Measurements from ENCODE around the gene SPP2.
A peak's percentile ranks its signal among the peaks of the same experiment; 100 is the strongest.

The SPP2 gene, protein sequence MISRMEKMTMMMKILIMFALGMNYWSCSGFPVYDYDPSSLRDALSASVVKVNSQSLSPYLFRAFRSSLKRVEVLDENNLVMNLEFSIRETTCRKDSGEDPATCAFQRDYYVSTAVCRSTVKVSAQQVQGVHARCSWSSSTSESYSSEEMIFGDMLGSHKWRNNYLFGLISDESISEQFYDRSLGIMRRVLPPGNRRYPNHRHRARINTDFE

DNA sequence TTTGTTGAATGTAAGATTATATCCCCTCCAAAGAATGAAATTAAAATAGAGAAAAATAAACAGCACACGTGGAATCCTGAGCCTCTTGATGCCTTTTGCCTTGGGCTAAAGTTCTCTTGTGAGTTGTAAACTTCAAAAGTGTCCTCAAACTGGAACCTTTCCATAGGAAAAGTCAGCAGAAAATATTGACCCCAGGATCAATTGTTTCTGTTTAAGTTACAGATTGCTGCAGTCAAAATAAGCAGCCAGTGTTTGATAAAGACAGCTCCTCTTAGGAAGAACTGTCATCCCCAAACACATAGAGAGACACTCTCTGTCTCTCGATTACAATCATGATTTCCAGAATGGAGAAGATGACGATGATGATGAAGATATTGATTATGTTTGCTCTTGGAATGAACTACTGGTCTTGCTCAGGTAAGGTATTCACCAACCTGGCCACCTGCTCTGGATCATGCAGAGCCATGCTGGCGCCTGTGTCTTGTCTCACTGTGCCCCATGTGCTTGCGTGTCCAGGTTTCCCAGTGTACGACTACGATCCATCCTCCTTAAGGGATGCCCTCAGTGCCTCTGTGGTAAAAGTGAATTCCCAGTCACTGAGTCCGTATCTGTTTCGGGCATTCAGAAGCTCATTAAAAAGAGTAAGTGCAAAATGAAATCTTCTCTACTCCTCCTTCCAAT is at the start of gene SPP2:
TSS of gene SPP2 (plus strand) at position 248 of the 681 bp plus-strand sequence. CDS start at position 333, 85 bp downstream.
- DNase-seq (ENCODE audit: low read depth in 2 of 2), result no peak

GRCh38 chr2:234001380-234002160 is 48.9 kb upstream of the SPP2 start:
- DNase-seq (ENCODE audit: low read depth in 2 of 2), result no peak

GRCh38 chr2:234002281-234002680 is 48.2 kb upstream of the SPP2 start:
- DNase-seq (ENCODE audit: low read depth in 2 of 2), result no peak

- peak in 1 of 2 experiments; percentile 16 for DNase-seq (ENCODE audit: low read depth in 2 of 2)
Observed at GRCh38 chr2:234003972-234004617, 46.4 kb upstream of the SPP2 start.

- DNase-seq (ENCODE audit: low read depth in 2 of 2), result no peak
Observed at GRCh38 chr2:234005126-234005525, 45.4 kb upstream of the SPP2 start.

DNA sequence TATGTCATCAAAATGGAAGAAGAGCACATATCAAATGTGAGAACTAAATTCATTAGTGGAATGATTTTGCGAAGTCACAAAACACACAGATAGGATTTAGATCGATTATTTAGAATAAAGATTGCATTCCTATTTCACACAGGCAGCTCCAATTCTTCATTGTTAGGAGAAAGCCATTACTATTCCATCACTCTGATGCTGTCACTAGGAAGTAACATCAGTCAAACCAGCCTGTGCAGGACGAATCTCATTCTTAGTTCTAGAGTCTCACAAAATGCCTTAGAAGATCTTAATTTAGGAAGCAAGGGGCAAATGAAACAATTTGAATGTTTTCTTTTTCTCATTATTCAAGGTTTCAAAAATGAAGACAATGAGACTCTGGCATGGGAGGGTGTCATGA is 44.0 kb upstream of the SPP2 start:
- DNase-seq (ENCODE audit: low read depth in 2 of 2), result no peak

- DNase-seq (ENCODE audit: low read depth in 2 of 2), result no peak
Observed at GRCh38 chr2:234014427-234014826, 36.1 kb upstream of the SPP2 start.

DNA sequence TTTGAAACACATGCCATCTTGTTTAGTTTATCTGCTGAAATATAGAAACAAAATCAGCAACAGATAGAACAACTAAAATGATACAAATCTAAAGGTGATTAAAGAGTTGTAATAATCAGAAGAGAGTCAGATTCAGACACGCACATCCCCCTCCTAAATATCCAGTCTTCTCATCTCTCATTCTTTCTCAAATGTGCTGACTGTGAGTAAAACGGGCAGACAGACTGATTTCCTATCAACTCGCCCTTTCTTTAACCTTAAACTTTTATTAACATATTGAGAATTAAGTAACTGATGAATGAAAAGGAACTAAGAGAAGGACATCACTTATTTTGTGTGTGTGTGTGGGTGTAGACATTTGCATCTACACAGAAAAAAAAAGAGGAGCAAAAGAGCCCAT is 34.6 kb upstream of the SPP2 start:
- no peak for DNase-seq (ENCODE audit: low read depth in 2 of 2)

DNA sequence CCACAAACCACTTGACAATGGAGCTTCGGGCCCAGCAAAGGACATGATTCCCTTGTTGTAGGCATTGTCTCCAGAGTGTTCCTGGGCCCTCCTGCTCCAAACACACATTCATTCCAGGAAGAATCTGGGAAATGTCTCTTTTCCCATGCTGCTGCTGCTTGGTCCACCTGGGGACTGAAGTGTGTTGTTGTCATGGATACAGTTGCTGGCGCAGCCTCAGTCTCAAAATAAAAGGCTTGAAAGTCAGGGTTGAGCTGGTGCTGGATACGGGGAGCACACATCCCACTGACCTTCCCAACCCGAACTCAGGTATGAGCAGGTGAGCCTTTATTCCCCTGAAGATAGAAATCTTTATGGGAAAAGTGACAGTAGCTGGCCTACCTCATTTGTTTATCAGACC is 30.6 kb upstream of the SPP2 start:
- DNase-seq (ENCODE audit: low read depth in 2 of 2), result no peak

DNA sequence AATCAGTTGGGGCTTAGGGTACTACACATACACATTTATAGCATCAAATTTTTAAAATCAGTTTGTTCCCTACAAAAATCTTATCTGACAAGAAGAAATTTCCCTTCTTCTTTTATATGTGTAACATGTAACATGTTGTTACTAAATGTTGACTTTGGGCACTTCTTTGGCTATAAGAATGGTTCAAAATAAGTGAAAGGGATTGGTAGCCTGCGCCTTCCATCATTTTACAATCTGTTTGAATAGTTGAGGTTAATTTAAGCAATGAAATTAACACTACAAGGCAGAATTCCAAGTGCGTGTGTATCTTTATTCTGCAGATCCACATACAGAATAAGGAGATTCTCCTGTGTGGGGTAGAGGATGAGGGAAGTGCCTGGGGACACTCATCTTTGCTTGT is 30.2 kb upstream of the SPP2 start:
- no peak for DNase-seq (ENCODE audit: low read depth in 2 of 2)

DNA sequence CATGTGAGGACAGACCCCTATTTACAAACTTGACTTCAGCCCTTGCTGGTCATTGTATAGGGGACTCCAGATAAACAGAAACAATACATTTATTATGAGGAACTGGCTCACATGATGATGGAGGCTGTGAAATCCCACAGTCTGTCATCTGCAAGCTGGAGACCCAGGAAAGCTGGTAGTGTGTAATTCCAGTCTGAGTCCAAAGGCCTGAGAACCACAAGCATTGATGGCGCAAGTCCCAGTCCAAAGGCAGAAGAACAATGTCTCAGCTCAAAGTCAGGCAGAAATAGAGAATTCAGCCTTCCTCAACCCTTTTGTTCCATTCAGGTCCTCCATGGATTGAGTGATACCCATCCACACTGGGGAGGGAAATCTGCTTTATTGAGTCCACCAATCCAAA is 28.1 kb upstream of the SPP2 start:
- DNase-seq (ENCODE audit: low read depth in 2 of 2), result no peak

DNA sequence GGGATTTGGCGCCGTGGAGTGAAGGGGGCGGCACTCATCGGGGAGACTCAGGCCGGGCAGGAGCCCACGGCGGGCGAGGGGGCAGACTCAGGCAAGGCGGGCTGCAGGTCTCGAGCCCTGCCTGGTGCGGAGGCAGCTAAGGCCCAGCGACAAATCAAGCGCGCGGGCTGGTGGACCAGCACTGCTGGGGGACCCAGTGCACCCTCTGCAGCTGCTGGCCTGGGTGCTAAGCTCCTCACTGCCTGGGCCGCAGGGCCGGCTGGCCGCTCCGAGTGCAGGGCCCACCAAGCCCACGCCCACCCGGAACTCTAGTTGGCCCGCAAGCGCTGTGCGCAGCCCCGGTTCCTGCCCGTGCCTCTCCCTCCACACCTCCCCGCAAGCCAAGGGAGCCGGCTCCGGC is 26.2 kb upstream of the SPP2 start:
- DNase-seq (ENCODE audit: low read depth in 2 of 2), result no peak

GRCh38 chr2:234025466-234025865 is 25.0 kb upstream of the SPP2 start:
- no peak for DNase-seq (ENCODE audit: low read depth in 2 of 2)

- DNase-seq (ENCODE audit: low read depth in 2 of 2), result no peak
Observed at GRCh38 chr2:234025891-234026401, 24.6 kb upstream of the SPP2 start.

- no peak for DNase-seq (ENCODE audit: low read depth in 2 of 2)
Observed at GRCh38 chr2:234026693-234027254, 23.7 kb upstream of the SPP2 start.

GRCh38 chr2:234027641-234028040 is 22.9 kb upstream of the SPP2 start:
- DNase-seq (ENCODE audit: low read depth in 2 of 2), result no peak

DNA sequence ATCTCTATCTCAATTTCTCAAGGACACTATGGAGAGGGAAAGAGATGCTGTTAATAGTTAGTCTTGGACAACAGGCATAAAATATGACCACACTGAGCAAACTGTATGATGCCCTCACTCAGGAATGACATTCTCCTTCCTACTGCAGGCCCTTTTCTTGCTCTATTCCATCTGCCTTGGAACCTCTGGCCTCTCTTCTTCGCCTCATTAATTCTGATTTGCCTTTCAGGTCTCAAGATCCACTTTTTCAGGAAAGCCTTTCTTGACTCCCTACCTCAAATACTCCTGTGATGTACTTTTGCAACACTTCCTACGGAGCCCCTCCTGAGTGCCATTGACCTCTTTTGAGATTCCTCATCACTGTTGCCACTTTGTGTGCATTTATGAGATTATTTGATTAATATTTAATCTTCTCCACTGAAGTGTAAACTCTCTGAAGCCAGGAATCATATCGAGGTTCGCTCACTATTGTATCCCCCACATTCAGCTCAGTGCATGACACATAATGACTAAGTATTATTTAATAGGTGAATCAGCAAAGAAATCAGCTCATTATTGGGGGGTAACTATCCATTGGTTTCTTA is 21.3 kb upstream of the SPP2 start:
- no peak for DNase-seq (ENCODE audit: low read depth in 2 of 2)

DNA sequence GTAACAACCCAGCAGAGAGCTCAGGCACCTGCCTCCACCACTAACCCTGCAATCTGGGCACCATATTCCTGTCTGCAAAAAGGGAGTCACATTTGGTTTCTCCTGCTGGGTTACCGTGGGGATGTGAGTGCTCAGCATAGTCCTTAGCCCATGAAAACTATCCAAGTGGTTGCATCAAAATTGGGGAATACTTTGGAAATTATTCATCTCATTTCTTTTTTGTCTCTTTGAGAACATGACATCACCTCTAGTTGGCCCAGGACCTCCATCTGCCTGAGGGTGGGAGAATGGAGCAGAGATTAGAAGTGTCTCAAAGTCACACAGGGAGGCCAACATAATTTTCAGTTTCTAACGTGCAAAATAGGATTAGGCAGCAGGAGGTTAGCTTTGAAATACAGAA is 19.3 kb upstream of the SPP2 start:
- no peak for DNase-seq (ENCODE audit: low read depth in 2 of 2)

DNA sequence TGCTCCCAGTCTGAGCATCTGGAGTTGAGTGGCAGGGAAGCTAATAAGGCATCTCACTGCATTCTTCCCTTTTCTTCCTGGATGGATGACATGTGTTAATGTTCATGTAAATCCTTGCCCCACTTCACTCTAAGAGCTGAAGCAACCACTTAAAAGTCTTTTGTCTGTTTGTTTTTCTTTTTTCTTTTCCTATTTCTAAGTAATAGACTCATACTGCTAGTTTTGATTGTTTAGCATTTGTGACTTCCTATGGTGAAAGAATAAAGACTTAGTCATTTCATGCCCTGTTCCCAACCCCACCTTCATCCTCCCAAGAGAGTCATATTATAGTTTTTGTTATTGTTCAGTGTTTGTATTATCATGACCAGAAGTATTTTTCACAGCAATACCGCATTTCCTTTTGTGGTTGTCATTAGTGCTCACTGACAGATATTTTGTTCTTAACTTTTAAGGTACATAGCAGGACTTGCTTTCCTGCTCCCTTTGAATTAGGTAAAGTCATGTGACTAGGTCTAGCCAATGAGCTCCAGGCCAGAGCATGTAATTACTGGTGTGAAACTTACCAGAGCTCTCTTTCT is 18.1 kb upstream of the SPP2 start:
- DNase-seq (ENCODE audit: low read depth in 2 of 2), result no peak

GRCh38 chr2:234033174-234033573 is 17.3 kb upstream of the SPP2 start:
- DNase-seq (ENCODE audit: low read depth in 2 of 2), result no peak

DNA sequence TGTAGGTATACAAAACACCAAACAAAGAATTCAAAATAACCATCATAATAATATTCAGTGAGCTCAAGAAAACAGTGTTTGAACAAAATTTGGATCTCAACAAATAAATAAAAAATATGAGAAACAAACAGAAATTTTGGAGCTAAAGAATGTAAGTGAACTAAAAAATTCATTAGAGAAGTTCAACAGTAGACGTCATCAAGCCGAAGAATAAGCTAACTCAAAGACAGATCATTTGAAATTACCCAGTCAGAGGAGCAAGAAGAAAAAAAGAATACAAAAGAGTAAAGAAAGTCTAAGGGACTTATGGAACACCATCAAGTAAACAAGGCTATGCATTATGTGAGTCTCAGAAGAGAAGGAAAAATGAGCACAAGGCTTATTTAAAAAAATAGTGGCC is 16.6 kb upstream of the SPP2 start:
- DNase-seq (ENCODE audit: low read depth in 2 of 2), result no peak
